Activated CD8-positive, alpha-beta memory T cell treated with anti-CD3 and anti-CD28 coated beads for 48 hours (primary cell): ENCODE results near the gene EPHB1.

ENCODE experiments used
- DNase-seq, 3 experiments: peaks; one replicate each; pipeline ENCODE4 v3.0.0-alpha.2; 2020; ENCODE audit warnings: low read depth in 2 of 3, low spot score in 2 of 3

The EPHB1 gene

DNA sequence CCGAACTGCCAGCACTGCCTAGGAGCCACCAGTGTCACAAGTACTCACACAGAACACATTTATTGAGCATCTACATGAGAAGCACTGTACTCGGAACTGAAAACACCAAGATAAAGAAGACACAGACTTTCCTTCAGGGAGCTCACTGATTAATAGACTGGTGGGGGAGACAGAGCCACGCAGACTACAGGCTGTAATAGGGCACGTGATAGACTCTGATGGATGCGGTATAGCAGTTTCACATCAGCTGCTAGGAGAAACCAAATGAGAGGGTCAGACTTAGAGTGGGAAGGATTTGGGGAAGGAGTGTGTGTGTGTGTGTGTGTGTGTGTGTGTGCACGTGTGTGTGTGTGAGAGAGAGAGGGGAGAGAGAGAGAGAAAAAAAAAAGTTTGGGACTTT lies 12.1 kb downstream of the EPHB1 start:
- no peak for DNase-seq

DNA sequence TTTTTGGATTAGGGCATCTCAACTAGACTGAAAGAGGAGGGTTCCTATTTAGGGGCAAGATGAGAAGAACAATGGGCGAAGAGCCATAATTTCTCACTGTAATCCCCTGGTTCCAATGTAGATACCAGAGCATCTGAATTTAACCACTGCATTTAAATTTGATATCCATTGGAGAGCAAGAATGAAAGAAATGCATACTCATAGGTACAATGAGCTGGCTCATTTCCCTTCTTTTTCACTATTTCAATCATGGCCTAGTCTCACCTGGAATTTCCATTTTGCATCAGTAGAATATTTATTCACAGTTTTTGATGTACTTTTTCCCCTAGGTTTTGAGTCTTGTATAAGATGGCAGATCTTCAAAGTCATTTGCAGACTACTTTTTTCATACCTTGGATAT lies 13.8 kb downstream of the EPHB1 start:
- no peak for DNase-seq

DNA sequence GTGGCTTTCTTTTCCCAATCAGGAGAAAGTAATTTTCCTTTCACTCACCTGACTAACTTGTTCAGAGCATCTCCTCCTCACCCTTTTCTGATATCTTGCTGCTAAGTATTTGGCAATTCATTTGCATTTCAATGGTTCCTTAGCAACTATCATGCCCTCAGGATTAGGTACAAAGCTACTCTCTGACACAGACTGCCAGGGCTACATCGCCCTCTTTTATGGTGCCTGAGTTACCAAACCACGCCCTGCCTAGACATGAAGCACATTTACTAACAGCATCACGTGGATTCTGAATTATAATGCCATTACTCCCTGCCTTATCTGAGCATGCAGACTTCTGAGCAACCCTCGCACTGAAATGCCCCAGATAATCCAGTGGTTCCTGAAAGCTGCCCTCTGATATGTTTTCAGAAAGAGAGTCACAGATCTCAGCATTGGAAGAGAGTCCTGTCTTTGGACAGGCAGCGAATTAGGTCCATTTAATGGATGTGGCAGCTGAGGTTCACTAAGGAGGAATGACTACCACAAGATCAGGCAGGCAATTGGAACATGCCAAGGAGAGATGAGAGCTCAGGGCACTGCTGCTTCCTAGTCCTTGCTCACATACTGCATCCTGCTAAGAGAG lies 14.5 kb downstream of the EPHB1 start:
- DNase-seq, result no peak

DNA sequence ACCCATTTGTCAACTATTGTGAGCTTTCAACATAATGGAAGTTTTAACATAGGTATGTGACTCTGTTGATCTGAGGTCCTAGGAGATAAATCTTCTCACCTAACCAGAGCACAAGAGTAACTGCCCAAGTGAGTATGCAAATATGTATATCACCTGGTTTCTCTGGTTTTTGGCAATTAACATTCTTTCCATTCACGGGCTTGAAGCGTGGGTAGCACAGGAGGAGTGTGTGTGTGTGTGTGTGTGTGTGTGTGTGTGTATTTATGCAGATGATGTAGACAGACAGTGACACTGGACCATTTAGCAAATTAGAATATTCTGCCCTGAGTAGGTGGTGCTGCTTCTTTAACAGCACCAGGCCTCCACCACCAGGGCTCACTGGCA lies 15.0 kb downstream of the EPHB1 start:
- no peak for DNase-seq

GRCh38 chr3:134810850-134811249 lies 15.8 kb downstream of the EPHB1 start:
- DNase-seq, result no peak

GRCh38 chr3:134813618-134814017 lies 18.6 kb downstream of the EPHB1 start:
- no peak for DNase-seq

DNA sequence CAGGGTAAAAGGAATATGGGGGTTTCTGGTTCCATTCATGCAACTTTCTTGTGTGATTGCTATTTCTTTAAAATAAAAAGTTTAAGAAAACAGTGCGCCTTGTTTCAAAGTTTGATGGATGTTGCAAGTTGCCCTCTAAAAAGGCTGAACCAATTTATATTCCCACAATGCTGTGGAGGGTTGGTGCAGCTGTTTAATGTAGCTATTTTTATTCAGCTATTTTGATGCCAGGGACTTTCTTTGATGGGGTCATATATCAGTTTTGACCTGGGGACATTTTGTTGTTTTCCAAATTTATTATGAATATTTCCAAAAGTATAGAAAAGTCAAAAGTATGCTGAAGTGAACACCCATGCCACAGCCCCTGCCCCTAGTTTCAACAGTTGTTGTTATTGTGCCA lies 20.5 kb downstream of the EPHB1 start:
- no peak for DNase-seq

DNA sequence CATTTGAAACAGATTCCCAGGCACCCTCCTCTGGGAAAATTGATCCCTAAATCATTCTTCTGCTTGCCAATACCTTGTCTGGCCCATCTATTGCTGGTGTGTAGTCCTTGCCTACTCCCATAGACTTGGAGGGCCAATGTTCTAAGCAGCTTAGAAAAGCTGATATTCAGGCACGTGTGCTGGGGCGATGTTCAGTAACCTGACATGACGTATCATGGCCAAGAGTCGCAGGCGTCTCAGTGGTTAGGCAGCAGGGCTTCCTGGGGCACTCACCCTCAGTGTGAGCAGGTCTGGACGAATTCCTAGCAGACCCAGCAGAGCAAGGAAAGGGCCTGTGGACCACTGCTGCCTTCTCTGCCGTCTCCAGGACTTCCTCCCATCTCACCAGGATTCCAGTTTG lies 21.6 kb downstream of the EPHB1 start:
- no peak for DNase-seq

GRCh38 chr3:134817297-134817696 lies 22.2 kb downstream of the EPHB1 start:
- no peak for DNase-seq

- no peak for DNase-seq
Observed at GRCh38 chr3:134820994-134821393, 25.9 kb downstream of the EPHB1 start.

DNA sequence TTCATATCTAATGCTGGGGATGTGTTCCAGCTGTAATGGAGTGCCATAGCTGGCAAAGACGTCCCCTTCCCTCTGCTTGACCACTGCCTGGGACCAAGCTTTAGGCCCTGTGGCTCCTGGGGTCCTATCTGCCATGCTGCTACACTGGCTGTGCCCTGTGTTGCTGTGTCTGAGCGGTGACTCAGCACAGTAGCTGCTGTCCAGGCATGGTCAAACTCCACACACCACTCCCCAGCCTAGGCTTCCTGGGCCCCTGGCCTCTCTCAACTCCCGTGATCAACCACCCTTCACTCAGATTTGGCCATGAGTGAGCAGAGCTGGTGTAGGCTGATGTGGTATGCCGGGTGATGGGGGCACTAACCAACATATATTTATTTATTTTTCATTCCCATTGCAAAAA lies 27.0 kb downstream of the EPHB1 start:
- DNase-seq, result no peak

- DNase-seq, result no peak
Observed at GRCh38 chr3:134823679-134824078, 28.6 kb downstream of the EPHB1 start.

GRCh38 chr3:134824791-134825190 lies 29.7 kb downstream of the EPHB1 start:
- DNase-seq, result no peak

- DNase-seq, result no peak
Observed at GRCh38 chr3:134827213-134827612, 32.2 kb downstream of the EPHB1 start.

GRCh38 chr3:134829721-134830120 lies 34.7 kb downstream of the EPHB1 start:
- DNase-seq, result no peak

GRCh38 chr3:134832585-134832984 lies 37.5 kb downstream of the EPHB1 start:
- DNase-seq, result no peak

DNA sequence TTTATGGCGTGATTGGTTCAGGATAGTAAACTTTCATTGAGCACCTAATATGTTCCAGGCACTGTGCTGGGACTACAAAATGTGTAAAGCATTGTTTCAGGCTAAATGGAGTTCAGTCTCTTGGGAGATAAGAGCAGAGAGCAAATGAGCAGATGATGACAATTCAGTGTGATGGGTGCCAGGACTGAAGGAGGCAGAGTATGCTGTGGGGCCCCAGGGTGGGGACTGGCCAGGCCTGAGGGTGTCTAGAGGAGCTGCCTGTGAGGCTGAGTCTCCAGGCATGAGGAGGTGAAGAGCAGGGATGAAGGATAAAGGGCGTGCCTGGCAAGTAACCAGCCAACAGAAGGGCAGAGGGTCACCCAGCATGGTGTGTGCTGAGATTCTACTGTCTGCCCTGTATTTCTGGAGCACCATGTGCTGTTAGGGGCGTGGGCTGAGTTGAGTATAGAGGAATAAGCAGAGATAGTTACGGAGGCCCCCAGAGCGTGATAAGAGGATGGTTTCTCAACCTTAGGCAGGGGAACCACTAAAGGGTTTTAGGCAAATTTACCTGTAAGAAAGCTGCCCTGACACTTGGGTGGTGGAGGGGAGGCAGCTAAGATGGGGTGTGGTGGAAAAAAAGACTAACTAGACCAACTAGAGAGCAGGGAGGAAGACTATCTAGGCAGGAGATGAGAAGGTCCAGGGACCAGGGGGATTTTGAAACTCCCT lies 38.5 kb downstream of the EPHB1 start:
- no peak for DNase-seq

GRCh38 chr3:134836921-134837320 lies 41.9 kb downstream of the EPHB1 start:
- no peak for DNase-seq

GRCh38 chr3:134838599-134838998 lies 43.5 kb downstream of the EPHB1 start:
- DNase-seq, result no peak

GRCh38 chr3:134839422-134839821 lies 44.4 kb downstream of the EPHB1 start:
- no peak for DNase-seq

DNA sequence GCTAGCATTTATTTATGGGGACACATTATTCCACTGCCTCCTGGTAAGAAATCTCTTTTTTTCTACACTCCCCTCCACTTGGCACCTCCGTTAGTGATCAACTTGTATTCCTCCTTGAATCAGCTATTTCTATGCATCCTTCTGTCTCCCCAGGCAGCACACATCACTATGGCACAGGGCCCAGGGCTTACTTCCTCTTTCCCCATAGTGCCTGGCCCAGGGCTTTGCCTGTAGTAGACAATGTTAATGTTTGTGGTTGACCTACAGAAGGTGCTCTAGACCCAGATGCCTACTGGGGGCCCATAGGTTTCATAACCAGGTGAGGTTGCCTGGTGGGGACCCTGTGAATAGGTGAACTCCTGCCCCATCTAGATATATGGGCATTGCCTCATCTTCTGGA lies 44.9 kb downstream of the EPHB1 start:
- no peak for DNase-seq

DNA sequence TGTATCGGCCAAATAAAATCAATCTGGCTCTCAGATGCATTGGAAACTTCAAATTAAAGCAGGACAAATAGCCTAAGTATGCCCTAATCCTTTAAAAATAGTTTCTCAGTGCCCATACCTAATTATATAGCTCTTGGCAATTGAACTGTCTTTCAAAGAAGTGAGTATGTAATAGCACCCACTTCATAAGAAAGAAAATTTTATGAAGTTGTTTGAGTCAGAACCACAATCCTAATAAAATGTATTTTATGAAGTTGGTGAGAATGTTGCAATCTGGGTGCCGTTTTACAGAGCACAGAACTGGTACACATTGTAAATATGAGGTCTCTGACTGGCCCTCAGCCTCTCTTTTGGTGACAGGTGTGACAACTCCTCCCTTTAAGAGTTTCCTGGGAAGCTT lies 45.4 kb downstream of the EPHB1 start:
- no peak for DNase-seq

GRCh38 chr3:134846084-134846483 lies 51.0 kb downstream of the EPHB1 start:
- DNase-seq, result no peak
